Tibial artery (tissue), 4 donors: Measurements from ENCODE around the gene LPO.

Experiments
- DNase-seq, 2 donors: peaks; one replicate each; pipeline ENCODE4 v3.0.0-alpha.2; 2019
- H3K27ac ChIP-seq, 2 donors: fragments of 200-600 bp; sonication (generic) in 1 of 2; 1 replicate in 1 of 2; 2 replicates in 1 of 2; pipeline ENCODE4 v1.5.1; 2018 to 2019; ENCODE audit warnings: mild to moderate bottlenecking in 1 of 2
- H3K27me3 ChIP-seq, 2 donors: fragments of 200-600 bp; sonication (generic) in 1 of 2; one replicate each; pipeline versions ENCODE4 v1.5.1 to v1.6.0; 2016 to 2019
- H3K36me3 ChIP-seq, 3 donors: fragments of 200-600 bp; sonication (generic) in 2 of 3; one replicate each; pipeline ENCODE4 v1.5.1; 2016 to 2019; ENCODE audit warnings: mild to moderate bottlenecking in 2 of 3
- H3K4me1 ChIP-seq, 4 donors: fragments of 200-600 bp; sonication (generic) in 2 of 4; 1 replicate in 3 of 4; 2 replicates in 1 of 4; pipeline ENCODE4 v1.5.1; 2016 to 2019
- H3K4me3 ChIP-seq, 2 donors: fragments of 200-600 bp; sonication (generic) in 1 of 2; 1 replicate in 1 of 2; 2 replicates in 1 of 2; pipeline ENCODE4 v1.5.1; 2018 to 2019; ENCODE audit warnings: mild to moderate bottlenecking in 2 of 2
- H3K9me3 ChIP-seq, 3 donors: fragments of 200-600 bp; sonication (generic) in 1 of 3; one replicate each; pipeline ENCODE4 v1.5.1; 2016 to 2019
- intact Hi-C: fragments of 100-400 bp; cut with DNase I; formaldehyde crosslinking; loops from one replicate; pipeline ENCODE4 v1.15.0; 2023; ENCODE audit warnings: low total_unique reads
- TF ChIP-seq, protein P1 (sequence below), 2 experiments: fragments of 200-600 bp in 1 of 2; fragments of 450-650 bp in 1 of 2; IDR thresholded peaks; one replicate each; pipeline ENCODE4 v1.5.1; 2017 to 2019; ENCODE audit warnings: antibody characterized with exemption in 2 of 2, mild to moderate bottlenecking in 1 of 2, moderate library complexity in 1 of 2

The LPO gene

DNA sequence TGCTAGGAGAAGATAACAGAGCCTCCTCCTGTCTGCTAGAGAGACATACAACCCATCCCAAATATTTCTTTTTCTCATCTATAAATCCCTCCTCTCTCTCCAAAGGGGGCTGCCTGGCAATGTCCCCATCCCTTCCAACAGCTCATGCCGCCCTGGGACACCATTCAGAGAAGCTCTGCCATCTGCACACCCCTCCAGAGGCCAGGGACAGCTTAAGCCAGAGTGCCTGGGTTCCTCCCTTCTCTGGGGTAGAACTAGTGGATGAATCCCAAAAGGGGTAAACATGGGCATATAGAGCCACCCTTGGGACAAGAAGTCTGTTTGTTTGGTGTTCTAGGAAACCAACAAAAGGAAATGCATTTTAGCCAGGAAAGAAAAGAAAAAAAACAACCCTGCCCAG lies 2.6 kb upstream of the LPO start:
- H3K27ac ChIP-seq = no peak overlapping the region
- no peaks in the 10 kb centered on the region for H3K36me3 ChIP-seq
- no peak for DNase-seq
- no peaks in the 10 kb centered on the region for H3K4me1 ChIP-seq
- no peak overlapping the region for H3K4me3 ChIP-seq
- H3K27me3 ChIP-seq = peaks cover 0 to 41% of the 10 kb centered on the region in 2 donors
- TF ChIP-seq, protein P1, sequence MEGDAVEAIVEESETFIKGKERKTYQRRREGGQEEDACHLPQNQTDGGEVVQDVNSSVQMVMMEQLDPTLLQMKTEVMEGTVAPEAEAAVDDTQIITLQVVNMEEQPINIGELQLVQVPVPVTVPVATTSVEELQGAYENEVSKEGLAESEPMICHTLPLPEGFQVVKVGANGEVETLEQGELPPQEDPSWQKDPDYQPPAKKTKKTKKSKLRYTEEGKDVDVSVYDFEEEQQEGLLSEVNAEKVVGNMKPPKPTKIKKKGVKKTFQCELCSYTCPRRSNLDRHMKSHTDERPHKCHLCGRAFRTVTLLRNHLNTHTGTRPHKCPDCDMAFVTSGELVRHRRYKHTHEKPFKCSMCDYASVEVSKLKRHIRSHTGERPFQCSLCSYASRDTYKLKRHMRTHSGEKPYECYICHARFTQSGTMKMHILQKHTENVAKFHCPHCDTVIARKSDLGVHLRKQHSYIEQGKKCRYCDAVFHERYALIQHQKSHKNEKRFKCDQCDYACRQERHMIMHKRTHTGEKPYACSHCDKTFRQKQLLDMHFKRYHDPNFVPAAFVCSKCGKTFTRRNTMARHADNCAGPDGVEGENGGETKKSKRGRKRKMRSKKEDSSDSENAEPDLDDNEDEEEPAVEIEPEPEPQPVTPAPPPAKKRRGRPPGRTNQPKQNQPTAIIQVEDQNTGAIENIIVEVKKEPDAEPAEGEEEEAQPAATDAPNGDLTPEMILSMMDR (IDR thresholded peaks at IDR 0.05) = no peak
- intact Hi-C loops = no loop called here
- no peaks in the 10 kb centered on the region for H3K9me3 ChIP-seq

DNA sequence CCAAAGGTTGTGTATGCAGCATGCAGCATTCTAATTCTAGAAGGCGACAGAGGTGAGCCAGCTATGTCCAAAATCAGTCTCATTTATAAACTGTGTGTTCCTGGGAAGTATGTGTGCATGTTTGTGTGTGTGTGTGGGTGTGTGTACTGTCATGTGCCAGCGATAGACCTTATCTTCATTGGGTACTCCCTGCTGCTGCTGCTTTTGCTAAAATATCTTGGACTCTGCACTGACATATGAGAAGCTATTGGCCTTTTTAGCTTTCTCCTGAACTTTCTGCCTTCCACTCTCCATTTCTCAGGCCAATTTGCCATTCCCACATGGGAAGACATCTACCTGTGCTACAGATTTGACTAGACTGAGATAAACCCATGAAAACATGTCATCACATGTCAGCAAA lies 2.0 kb upstream of the LPO start:
- Histone ChIP-seq H3K27me3 (peaks cover 0 to 41% of the 10 kb centered on the region in 2 donors), H3K27ac (no peak overlapping the region)
- intact Hi-C loops = no loop called here

DNA sequence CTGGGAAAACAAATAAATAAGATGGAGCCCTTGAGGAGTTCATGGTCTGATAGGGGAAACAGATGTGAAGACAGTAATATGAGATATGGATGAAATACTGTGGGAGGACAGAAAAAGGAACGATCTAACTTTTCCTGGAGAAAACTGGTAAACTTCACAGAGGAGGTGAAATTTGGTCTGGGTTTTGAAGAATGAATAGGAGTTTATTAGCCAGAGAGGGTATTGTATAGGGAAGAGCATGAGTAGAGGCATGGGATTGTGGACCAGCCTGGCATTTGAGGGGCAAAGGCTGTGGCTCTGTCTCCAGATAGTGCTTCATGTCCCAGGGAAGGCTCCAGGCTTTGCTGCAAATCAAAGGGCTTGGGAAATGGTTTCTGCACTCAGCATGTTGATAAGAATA lies 1.6 kb downstream of the LPO start:
- H3K4me1 ChIP-seq = no peaks in the 10 kb centered on the region
- H3K9me3 ChIP-seq = no peaks in the 10 kb centered on the region
- no peaks in the 10 kb centered on the region for H3K36me3 ChIP-seq
- intact Hi-C loops = no loop called here
- no peak overlapping the region for H3K4me3 ChIP-seq
- H3K27me3 ChIP-seq = peaks cover 0 to 44% of the 10 kb centered on the region in 2 donors
- TF ChIP-seq, protein P1 (IDR thresholded peaks at IDR 0.05) = no peak
- no peak overlapping the region for H3K27ac ChIP-seq
- no peak for DNase-seq

More for the DNA sequence above, 2.0 kb upstream of the LPO start:
- H3K4me3 ChIP-seq = no peak overlapping the region
- no peak for DNase-seq
- no peaks in the 10 kb centered on the region for H3K9me3 ChIP-seq
- TF ChIP-seq, protein P1 (IDR thresholded peaks at IDR 0.05) = no peak
- H3K4me1 ChIP-seq = no peaks in the 10 kb centered on the region
- no peaks in the 10 kb centered on the region for H3K36me3 ChIP-seq

GRCh38 chr17:58242171-58242784 lies 3.9 kb downstream of the LPO start:
- Histone ChIP-seq H3K27ac (no peak overlapping the region), H3K4me1 (no peaks in the 10 kb centered on the region), H3K27me3 (peaks cover 0 to 61% of the 10 kb centered on the region in 2 donors), H3K4me3 (no peak overlapping the region), H3K9me3 (no peaks in the 10 kb centered on the region), H3K36me3 (no peaks in the 10 kb centered on the region)
- TF ChIP-seq, protein P1 (IDR thresholded peaks at IDR 0.05) = no peak
- DNase-seq = no peak
- intact Hi-C loops = no loop called here

DNA sequence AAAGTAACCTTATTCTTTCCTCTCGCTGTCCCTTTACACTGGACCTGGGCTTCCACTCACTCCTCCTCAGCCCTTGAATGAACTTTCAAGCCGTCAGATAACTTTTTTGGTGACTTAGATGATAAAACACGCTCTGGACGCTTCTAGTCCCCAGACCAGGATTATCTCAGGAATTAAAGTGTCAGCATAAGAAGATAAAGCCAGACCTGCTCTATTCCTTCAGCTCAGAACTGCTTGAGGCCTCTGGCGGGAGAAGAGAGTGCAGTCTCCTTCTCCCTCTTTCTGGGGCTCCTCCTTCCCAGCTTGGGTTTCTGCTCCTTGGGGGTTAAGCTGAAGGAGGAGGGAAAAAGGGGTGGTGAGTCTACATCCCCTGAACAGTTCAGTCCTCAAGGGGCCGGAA lies 6.6 kb downstream of the LPO start:
- no peak for DNase-seq
- intact Hi-C loops = no loop called here
- Histone ChIP-seq H3K27ac (no peak overlapping the region), H3K4me1 (peaks cover 0 to 13% (median 9%) of the 10 kb centered on the region in 4 donors), H3K9me3 (no peaks in the 10 kb centered on the region), H3K36me3 (no peaks in the 10 kb centered on the region), H3K4me3 (no peak overlapping the region), H3K27me3 (peaks cover 0 to 66% of the 10 kb centered on the region in 2 donors)
- TF ChIP-seq, protein P1 (IDR thresholded peaks at IDR 0.05) = no peak
